Ramos (cell line): ENCODE measurements around the gene CASS4.

ENCODE experiments used
- in situ Hi-C: fragments of 300-500 bp; cut with MboI; formaldehyde crosslinking; loops from one replicate; pipeline ENCODE4 v1.14.3; 2022; ENCODE audit warnings: low sequenced_read_pairs; ENCODE audit not compliant: unreplicated experiment

Gene CASS4

GRCh38 chr20:56422076-56422823 lies 10.2 kb downstream of the CASS4 start:
- in situ Hi-C loops: no loop called here

GRCh38 chr20:56422824-56423189 lies 10.7 kb downstream of the CASS4 start:
- in situ Hi-C loops: no loop called here

- in situ Hi-C loops: no loop called here
Measured at GRCh38 chr20:56423211-56423610, 11.2 kb downstream of the CASS4 start.

- in situ Hi-C loops: no loop called here
Measured at GRCh38 chr20:56423886-56424285, 11.8 kb downstream of the CASS4 start.

- in situ Hi-C loops: no loop called here
Measured at GRCh38 chr20:56424931-56425330, 12.9 kb downstream of the CASS4 start.

- in situ Hi-C loops: no loop called here
Measured at GRCh38 chr20:56426026-56426425, 14.0 kb downstream of the CASS4 start.

- in situ Hi-C loops: no loop called here
Measured at GRCh38 chr20:56426926-56427325, 14.9 kb downstream of the CASS4 start.

- in situ Hi-C loops: no loop called here
Measured at GRCh38 chr20:56427797-56428196, 15.7 kb downstream of the CASS4 start.

GRCh38 chr20:56428410-56428809 lies 16.4 kb downstream of the CASS4 start:
- in situ Hi-C loops: no loop called here

- in situ Hi-C loops: no loop called here
Measured at GRCh38 chr20:56428881-56429280, 16.8 kb downstream of the CASS4 start.

- in situ Hi-C loops: no loop called here
Measured at GRCh38 chr20:56429502-56429901, 17.4 kb downstream of the CASS4 start.

- in situ Hi-C loops: no loop called here
Measured at GRCh38 chr20:56429941-56430340, 17.9 kb downstream of the CASS4 start.

- in situ Hi-C loops: no loop called here
Measured at GRCh38 chr20:56430461-56430860, 18.4 kb downstream of the CASS4 start.

- in situ Hi-C loops: no loop called here
Measured at GRCh38 chr20:56430957-56431356, 18.9 kb downstream of the CASS4 start.

GRCh38 chr20:56431471-56431870 lies 19.4 kb downstream of the CASS4 start:
- in situ Hi-C loops: no loop called here

- in situ Hi-C loops: no loop called here
Measured at GRCh38 chr20:56433221-56433879, 21.3 kb downstream of the CASS4 start.

GRCh38 chr20:56433880-56434255 lies 21.8 kb downstream of the CASS4 start:
- in situ Hi-C loops: no loop called here

GRCh38 chr20:56437196-56437960 lies 25.3 kb downstream of the CASS4 start:
- in situ Hi-C loops: no loop called here

GRCh38 chr20:56438284-56438683 lies 26.2 kb downstream of the CASS4 start:
- in situ Hi-C loops: no loop called here

- in situ Hi-C loops: no loop called here
Measured at GRCh38 chr20:56439771-56440291, 27.8 kb downstream of the CASS4 start.
